H1 (cell line): Measurements from ENCODE around the gene CCDC78. TPM values are rescaled to one million over a fixed set of nuclear protein-coding genes. Genes with fewer than 3 reads are reported as not detected.

Experiments used
- CHD2 ChIP-seq: IDR thresholded peaks from 2 replicates; pipeline ENCODE4 v1.6.1; 2012; ENCODE audit warnings: low read length, improper control_type of control experiment
- HDAC2 ChIP-seq, 2 experiments: fragments of 300-600 bp in 1 of 2; sonication (generic) in 1 of 2; IDR thresholded peaks; 2 replicates each; pipeline ENCODE4 v1.6.1; 2011 to 2012; ENCODE audit warnings: low read depth in 2 of 2, low read length in 2 of 2, mild to moderate bottlenecking in 2 of 2, moderate library complexity in 2 of 2, borderline replicate concordance in 1 of 2, inconsistent platforms in 1 of 2
- RBBP5 ChIP-seq: IDR thresholded peaks from 2 replicates; pipeline ENCODE4 v1.7.1; 2012; ENCODE audit warnings: low read depth, mild to moderate bottlenecking, inconsistent platforms, low read length, moderate library complexity, borderline replicate concordance
- SIN3A ChIP-seq, 2 experiments: IDR thresholded peaks in 1 of 2; conservative IDR thresholded peaks in 1 of 2; 2 replicates each; pipeline ENCODE4 v1.6.1; 2011 to 2012; ENCODE audit warnings: low read length in 2 of 2, improper control_type of control experiment in 1 of 2, low read depth in 1 of 2, mild to moderate bottlenecking in 1 of 2
- SUZ12 ChIP-seq: fragments of 200-600 bp; sonication (generic); IDR thresholded peaks from 2 replicates; pipeline ENCODE4 v1.6.1; 2012; ENCODE audit warnings: mild to moderate bottlenecking, inconsistent platforms, low read length, moderate library complexity, mixed read lengths
- polyA plus RNA-seq, 7 experiments: library from polyadenylated mRNA; depleted of rRNA in 3 of 7; stranded (reverse) in 5 of 7; unstranded in 2 of 7; fragments of >200 nt in 5 of 7; fragments of 200-250 nt in 2 of 7; gene quantifications; 1 replicate in 5 of 7; 2 replicates in 1 of 7; 4 replicates in 1 of 7; pipeline versions ENCODE4 v1.2.1 to v1.2.3, GENCODE V29; 2011 to 2013; ENCODE audit warnings: missing spikeins in 2 of 7, mixed read lengths in 2 of 7
- total RNA-seq: library from RNA; stranded (reverse); fragmentation: NEBNext Ultra II Directional; extraction: Animal tissue kit (Norgen Biotek cat#: 25700); gene quantifications from 2 replicates; pipeline ENCODE4 v1.2.1, GENCODE V29; 2021
- TF ChIP-seq, protein P1 (sequence below): IDR thresholded peaks from 2 replicates; pipeline ENCODE4 v1.6.1; 2012; ENCODE audit warnings: inconsistent platforms

The CCDC78 gene
- total and polyA plus RNA-seq, 2 of the 8 experiments (the other 6 are each of a cell fraction or from before 2014, with no cell fraction given): 7.1 to 8.5 TPM

- TF ChIP-seq CHD2 (no peak), RBBP5 (no peak), SIN3A (conservative IDR thresholded peaks at IDR 0.05 in 1 of 2, IDR thresholded peaks at IDR 0.05 in 1 of 2; ENCODE audit: low read depth in 1 of 2, low read length in 2 of 2) (peak in 1 of 2 experiments; percentile 66; a peak in 1 of 4 replicates), HDAC2 (IDR thresholded peaks at IDR 0.05; ENCODE audit: borderline replicate concordance in 1 of 2, low read depth in 2 of 2, low read length in 2 of 2) (peak in 1 of 2 experiments; percentile 12; a peak in 1 of 4 replicates), SUZ12 (no peak)
- TF ChIP-seq, protein P1, sequence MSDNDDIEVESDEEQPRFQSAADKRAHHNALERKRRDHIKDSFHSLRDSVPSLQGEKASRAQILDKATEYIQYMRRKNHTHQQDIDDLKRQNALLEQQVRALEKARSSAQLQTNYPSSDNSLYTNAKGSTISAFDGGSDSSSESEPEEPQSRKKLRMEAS: no peak; the same call in 1 of the 2 replicates
These were observed 51.0 kb downstream of the CCDC78 start, which contains the start of gene RHBDL1 (continued) for GRCh38 chr16:674968-675883.
